ENCODE results near the gene GPSM1.

Gene GPSM1

DNA sequence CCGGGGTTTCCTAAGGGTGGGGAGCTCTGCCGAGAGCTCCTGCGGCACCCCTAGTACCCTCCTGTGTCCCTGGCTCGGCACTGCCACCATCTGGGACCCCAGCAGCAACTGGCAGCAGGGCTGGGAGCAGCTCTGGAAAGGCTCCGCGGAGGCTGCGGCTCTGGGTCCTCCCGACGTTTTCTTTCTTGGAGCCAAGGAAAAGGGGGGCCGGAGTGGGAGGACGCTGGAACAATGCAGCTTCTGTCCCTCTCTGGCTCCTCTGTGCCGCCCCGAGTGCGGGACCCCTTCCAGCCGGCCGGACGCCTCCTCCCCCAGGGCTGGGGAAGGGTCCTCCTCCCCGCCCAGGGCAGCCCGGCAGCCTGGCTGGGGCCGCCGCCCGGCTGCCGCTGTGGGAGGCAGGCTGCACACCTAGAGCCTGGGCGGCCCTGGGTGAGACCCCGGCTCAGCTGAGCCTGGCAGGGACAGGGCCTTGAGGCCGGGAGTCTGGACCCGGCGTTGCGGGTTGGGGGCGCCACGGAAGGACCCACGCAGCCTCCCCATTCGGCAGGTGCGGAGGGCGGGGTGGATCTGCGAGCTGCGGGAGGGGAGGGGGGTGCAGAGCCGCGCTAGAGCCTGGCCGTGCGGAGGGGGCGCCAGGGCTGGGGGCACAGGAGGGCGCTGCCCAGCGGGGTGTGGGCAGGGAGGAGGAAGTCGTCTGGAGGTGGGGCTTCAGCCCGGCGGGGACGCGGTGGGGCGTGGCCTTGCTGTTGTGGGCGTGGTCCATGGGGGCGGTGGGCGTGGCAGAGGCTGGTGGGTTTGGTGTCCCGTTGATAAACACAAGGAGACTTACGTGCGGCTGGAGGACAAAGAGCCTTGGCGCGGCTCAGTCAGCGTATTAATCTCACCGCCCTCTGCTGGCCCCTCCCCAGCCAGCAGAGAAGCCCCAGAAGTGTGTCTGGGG is 15.1 kb downstream of the GPSM1 start:
- H3K36me3 ChIP-seq (replicated peaks; ENCODE audit: low read depth, low read length) = no peaks in the 10 kb centered on the region
- no peaks in the 10 kb centered on the region for H3K4me1 ChIP-seq (ENCODE audit: low read length)
- no peak overlapping the region for H3K9ac ChIP-seq (ENCODE audit: low read length)
- no peaks in the 10 kb centered on the region for H3K27me3 ChIP-seq (ENCODE audit: low read depth, low read length)
- no peak overlapping the region for H3K4me3 ChIP-seq (ENCODE audit: low read length)
- no peaks in the 10 kb centered on the region for H3K79me2 ChIP-seq (ENCODE audit: low read length)
- TF ChIP-seq EZH2phosphoT487 (IDR thresholded peaks at IDR 0.05; ENCODE audit: low read depth) = no peak
- TF ChIP-seq, protein P1, sequence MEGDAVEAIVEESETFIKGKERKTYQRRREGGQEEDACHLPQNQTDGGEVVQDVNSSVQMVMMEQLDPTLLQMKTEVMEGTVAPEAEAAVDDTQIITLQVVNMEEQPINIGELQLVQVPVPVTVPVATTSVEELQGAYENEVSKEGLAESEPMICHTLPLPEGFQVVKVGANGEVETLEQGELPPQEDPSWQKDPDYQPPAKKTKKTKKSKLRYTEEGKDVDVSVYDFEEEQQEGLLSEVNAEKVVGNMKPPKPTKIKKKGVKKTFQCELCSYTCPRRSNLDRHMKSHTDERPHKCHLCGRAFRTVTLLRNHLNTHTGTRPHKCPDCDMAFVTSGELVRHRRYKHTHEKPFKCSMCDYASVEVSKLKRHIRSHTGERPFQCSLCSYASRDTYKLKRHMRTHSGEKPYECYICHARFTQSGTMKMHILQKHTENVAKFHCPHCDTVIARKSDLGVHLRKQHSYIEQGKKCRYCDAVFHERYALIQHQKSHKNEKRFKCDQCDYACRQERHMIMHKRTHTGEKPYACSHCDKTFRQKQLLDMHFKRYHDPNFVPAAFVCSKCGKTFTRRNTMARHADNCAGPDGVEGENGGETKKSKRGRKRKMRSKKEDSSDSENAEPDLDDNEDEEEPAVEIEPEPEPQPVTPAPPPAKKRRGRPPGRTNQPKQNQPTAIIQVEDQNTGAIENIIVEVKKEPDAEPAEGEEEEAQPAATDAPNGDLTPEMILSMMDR (IDR thresholded peaks at IDR 0.05; ENCODE audit: low read depth, low read length) = no peak
- H3K27ac ChIP-seq (ENCODE audit: low read length) = no peak overlapping the region
- H3K4me2 ChIP-seq (ENCODE audit: low read length) = no peak overlapping the region
- H4K20me1 ChIP-seq (ENCODE audit: insufficient read depth, low read length) = no peaks in the 10 kb centered on the region
- no peaks in the 10 kb centered on the region for H3K9me3 ChIP-seq (ENCODE audit: insufficient read depth, low read length)
- no peak overlapping the region for H2AFZ ChIP-seq (ENCODE audit: low read depth, low read length)

DNA sequence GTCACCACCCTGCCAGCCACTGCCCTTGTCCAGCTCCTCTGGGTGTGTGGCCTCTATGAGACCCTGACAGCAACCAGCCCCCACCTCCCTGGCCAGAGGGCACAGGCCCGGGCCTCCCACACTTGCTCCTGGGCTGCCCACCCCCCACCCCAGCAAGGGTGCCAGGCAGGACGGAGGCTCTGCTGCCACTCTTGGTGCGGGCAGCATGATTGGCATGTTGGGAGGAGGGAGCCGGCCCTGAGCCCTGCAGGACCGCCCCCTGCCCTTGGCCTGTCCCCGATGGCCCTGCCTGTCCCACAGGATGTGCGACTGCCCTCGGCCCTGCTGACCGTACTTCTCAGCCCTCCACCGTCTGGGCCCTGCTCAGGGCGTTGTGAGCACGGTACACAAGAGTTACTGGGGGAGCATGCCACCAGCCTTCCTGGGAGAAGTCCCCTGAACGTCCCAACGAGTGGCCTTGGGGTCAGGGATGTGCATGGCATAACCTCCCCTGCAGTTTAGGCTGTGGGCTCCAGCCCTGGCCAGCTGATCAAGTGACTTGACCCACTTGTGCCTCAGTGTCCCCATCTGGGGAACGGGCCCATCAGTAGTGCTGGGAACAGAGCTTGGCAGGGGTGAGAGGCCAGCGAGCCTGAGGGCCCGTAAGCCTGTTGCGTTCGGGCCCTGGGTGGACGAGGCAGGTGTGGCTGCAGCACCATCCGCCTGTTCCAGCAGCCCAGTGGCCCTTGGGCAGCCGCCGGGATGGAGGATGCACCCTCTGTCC is 16.0 kb downstream of the GPSM1 start:
- H4K20me1 ChIP-seq (ENCODE audit: insufficient read depth, low read length) = no peaks in the 10 kb centered on the region
- H3K27me3 ChIP-seq (ENCODE audit: low read depth, low read length) = no peaks in the 10 kb centered on the region
- no peak overlapping the region for H3K27ac ChIP-seq (ENCODE audit: low read length)
- H3K36me3 ChIP-seq (replicated peaks; ENCODE audit: low read depth, low read length) = no peaks in the 10 kb centered on the region
- H3K9me3 ChIP-seq (ENCODE audit: insufficient read depth, low read length) = no peaks in the 10 kb centered on the region
- H3K4me2 ChIP-seq (ENCODE audit: low read length) = no peak overlapping the region
- no peak overlapping the region for H3K4me3 ChIP-seq (ENCODE audit: low read length)
- H2AFZ ChIP-seq (ENCODE audit: low read depth, low read length) = no peak overlapping the region
- TF ChIP-seq EZH2phosphoT487 (IDR thresholded peaks at IDR 0.05; ENCODE audit: low read depth) = no peak
- TF ChIP-seq, protein P1 (IDR thresholded peaks at IDR 0.05; ENCODE audit: low read depth, low read length) = no peak
- no peaks in the 10 kb centered on the region for H3K4me1 ChIP-seq (ENCODE audit: low read length)
- H3K79me2 ChIP-seq (ENCODE audit: low read length) = no peaks in the 10 kb centered on the region
- no peak overlapping the region for H3K9ac ChIP-seq (ENCODE audit: low read length)

DNA sequence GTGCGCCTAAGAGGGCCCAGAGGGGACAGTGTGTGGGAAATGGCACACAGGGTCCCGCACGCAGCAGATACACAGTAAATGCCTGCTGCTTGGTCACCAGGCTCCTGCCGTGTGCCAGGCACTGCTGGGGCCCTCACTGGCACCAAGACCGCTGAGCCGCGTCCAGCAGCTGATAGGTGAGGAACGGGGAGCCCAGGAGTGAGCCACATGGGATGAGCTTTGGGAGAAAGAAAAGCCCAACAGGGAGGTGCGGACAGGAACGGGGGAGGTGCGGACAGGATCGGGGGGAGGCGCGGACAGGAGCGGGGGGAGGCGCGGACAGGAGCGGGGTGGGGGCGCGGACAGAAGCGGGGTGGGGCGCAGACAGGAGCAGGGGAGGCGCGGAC is 16.5 kb downstream of the GPSM1 start:
- H3K79me2 ChIP-seq (ENCODE audit: low read length) = no peaks in the 10 kb centered on the region
- no peaks in the 10 kb centered on the region for H3K27me3 ChIP-seq (ENCODE audit: low read depth, low read length)
- H3K4me1 ChIP-seq (ENCODE audit: low read length) = no peaks in the 10 kb centered on the region
- H2AFZ ChIP-seq (ENCODE audit: low read depth, low read length) = no peak overlapping the region
- H3K27ac ChIP-seq (ENCODE audit: low read length) = no peak overlapping the region
- no peak for TF ChIP-seq EZH2phosphoT487 (IDR thresholded peaks at IDR 0.05; ENCODE audit: low read depth)
- TF ChIP-seq, protein P1 (IDR thresholded peaks at IDR 0.05; ENCODE audit: low read depth, low read length) = no peak
- no peaks in the 10 kb centered on the region for H4K20me1 ChIP-seq (ENCODE audit: insufficient read depth, low read length)
- H3K4me3 ChIP-seq (ENCODE audit: low read length) = no peak overlapping the region
- H3K4me2 ChIP-seq (ENCODE audit: low read length) = no peak overlapping the region
- no peaks in the 10 kb centered on the region for H3K36me3 ChIP-seq (replicated peaks; ENCODE audit: low read depth, low read length)
- no peak overlapping the region for H3K9ac ChIP-seq (ENCODE audit: low read length)
- no peaks in the 10 kb centered on the region for H3K9me3 ChIP-seq (ENCODE audit: insufficient read depth, low read length)
